HepG2 (cell line): ENCODE data around the gene ESR1.

Experiments
- ARID2 ChIP-seq: sonication (generic); formaldehyde crosslinking; IDR thresholded peaks from 2 replicates; pipeline ENCODE4 v1.8.1; 2022; ENCODE audit warnings: mild to moderate bottlenecking, missing genetic modification reagents, borderline replicate concordance
- ATF1 ChIP-seq: IDR thresholded peaks from 2 replicates; pipeline ENCODE4 v1.6.1; 2016; ENCODE audit warnings: mild to moderate bottlenecking, control low read depth
- CEBPB ChIP-seq: IDR thresholded peaks from 2 replicates; pipeline ENCODE4 v1.6.1; 2011; ENCODE audit warnings: low read depth, low read length, improper control_type of control experiment, borderline replicate concordance
- EEA1 ChIP-seq: sonication (generic); formaldehyde crosslinking; IDR thresholded peaks from 2 replicates; pipeline ENCODE4 v1.5.1; 2020; ENCODE audit warnings: mild to moderate bottlenecking, missing genetic modification reagents, borderline replicate concordance
- HMG20A ChIP-seq: IDR thresholded peaks from 2 replicates; pipeline ENCODE4 v1.6.1; 2016; ENCODE audit warnings: borderline replicate concordance
- KLF16 ChIP-seq, 2 experiments: sonication (generic) in 1 of 2; formaldehyde crosslinking in 1 of 2; IDR thresholded peaks; 2 replicates each; pipeline versions ENCODE4 v1.6.1 to v1.8.0; 2016 to 2023; ENCODE audit warnings: missing genetic modification reagents in 2 of 2, missing compliant biosample characterization in 1 of 2
- MYC ChIP-seq: sonication (generic); formaldehyde crosslinking; IDR thresholded peaks from 2 replicates; pipeline ENCODE4 v1.9.0; 2021; ENCODE audit warnings: missing genetic modification reagents, borderline replicate concordance
- NR2C2 ChIP-seq: sonication (generic); formaldehyde crosslinking; IDR thresholded peaks from 2 replicates; pipeline ENCODE4 v1.4.0; 2020; ENCODE audit warnings: missing genetic modification reagents, mild to moderate bottlenecking, moderate library complexity, borderline replicate concordance
- RELA ChIP-seq: sonication (generic); formaldehyde crosslinking; IDR thresholded peaks from 2 replicates; pipeline ENCODE4 v1.4.0; 2020; ENCODE audit warnings: missing genetic modification reagents
- ZBTB7A ChIP-seq: sonication (generic); formaldehyde crosslinking; IDR thresholded peaks from 2 replicates; pipeline ENCODE4 v1.8.0; 2022; ENCODE audit warnings: mild to moderate bottlenecking, missing genetic modification reagents
- ZNF44 ChIP-seq: sonication (generic); formaldehyde crosslinking; IDR thresholded peaks from 2 replicates; pipeline ENCODE4 v1.5.1; 2020; ENCODE audit warnings: mild to moderate bottlenecking, missing genetic modification reagents
- ZNF709 ChIP-seq: sonication (generic); formaldehyde crosslinking; IDR thresholded peaks from 2 replicates; pipeline ENCODE4 v1.5.0; 2020; ENCODE audit warnings: mild to moderate bottlenecking, missing genetic modification reagents
- TF ChIP-seq, protein P1 (sequence below): sonication (generic); formaldehyde crosslinking; IDR thresholded peaks from 2 replicates; pipeline ENCODE4 v1.5.0; 2020; ENCODE audit warnings: mild to moderate bottlenecking, missing genetic modification reagents, moderate library complexity
- TF ChIP-seq, protein P2 (sequence below): sonication (generic); formaldehyde crosslinking; IDR thresholded peaks from 2 replicates; pipeline ENCODE4 v1.8.1; 2023; ENCODE audit warnings: missing genetic modification reagents, inconsistent platforms, borderline replicate concordance

DNA sequence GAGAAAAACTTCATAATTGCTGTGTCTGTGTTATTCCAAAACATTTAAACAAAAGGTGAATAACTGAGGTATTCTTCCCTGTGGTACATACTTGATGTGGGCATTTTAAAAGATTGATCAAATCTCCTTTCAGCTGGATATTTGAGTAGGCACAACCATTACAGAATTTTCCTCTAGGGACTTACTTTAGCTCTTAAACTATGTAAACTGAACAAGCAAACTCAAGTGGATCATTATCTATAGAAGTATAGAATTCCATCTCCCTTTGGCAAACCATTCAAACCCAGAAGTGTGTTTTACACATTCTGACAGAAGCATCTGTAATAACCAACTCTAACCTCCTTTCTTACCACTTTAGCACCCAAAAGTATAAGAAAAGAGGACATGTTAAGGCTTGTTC is 241.4 kb downstream of the ESR1 start:
- TF ChIP-seq ZBTB7A (CRISPR knock-in tag) (no peak), HMG20A (CRISPR knock-in tag) (no peak), RELA (CRISPR knock-in tag) (no peak), MYC (CRISPR knock-in tag) (no peak), EEA1 (CRISPR knock-in tag) (no peak), ATF1 (no peak), NR2C2 (CRISPR knock-in tag) (no peak), ZNF709 (CRISPR knock-in tag) (no peak), ARID2 (CRISPR knock-in tag) (no peak), KLF16 (CRISPR knock-in tag; IDR thresholded peaks at IDR 0.05) (no peak), ZNF44 (no peak), CEBPB (no peak)
- TF ChIP-seq, protein P1, sequence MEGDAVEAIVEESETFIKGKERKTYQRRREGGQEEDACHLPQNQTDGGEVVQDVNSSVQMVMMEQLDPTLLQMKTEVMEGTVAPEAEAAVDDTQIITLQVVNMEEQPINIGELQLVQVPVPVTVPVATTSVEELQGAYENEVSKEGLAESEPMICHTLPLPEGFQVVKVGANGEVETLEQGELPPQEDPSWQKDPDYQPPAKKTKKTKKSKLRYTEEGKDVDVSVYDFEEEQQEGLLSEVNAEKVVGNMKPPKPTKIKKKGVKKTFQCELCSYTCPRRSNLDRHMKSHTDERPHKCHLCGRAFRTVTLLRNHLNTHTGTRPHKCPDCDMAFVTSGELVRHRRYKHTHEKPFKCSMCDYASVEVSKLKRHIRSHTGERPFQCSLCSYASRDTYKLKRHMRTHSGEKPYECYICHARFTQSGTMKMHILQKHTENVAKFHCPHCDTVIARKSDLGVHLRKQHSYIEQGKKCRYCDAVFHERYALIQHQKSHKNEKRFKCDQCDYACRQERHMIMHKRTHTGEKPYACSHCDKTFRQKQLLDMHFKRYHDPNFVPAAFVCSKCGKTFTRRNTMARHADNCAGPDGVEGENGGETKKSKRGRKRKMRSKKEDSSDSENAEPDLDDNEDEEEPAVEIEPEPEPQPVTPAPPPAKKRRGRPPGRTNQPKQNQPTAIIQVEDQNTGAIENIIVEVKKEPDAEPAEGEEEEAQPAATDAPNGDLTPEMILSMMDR = no peak
- TF ChIP-seq, protein P2, sequence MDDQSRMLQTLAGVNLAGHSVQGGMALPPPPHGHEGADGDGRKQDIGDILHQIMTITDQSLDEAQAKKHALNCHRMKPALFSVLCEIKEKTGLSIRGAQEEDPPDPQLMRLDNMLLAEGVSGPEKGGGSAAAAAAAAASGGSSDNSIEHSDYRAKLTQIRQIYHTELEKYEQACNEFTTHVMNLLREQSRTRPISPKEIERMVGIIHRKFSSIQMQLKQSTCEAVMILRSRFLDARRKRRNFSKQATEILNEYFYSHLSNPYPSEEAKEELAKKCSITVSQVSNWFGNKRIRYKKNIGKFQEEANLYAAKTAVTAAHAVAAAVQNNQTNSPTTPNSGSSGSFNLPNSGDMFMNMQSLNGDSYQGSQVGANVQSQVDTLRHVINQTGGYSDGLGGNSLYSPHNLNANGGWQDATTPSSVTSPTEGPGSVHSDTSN (CRISPR knock-in tag) = no peak
